ENCODE measurements around the gene VPS13D. TPM values are rescaled to one million over a fixed set of nuclear protein-coding genes. Genes with fewer than 3 reads are reported as not detected.

Gene VPS13D
- total and polyA plus RNA-seq, 10 of the 15 experiments (the other 5 are each of a cell fraction or from before 2014, with no cell fraction given) = 1.4 to 16.9 (median 8.5) TPM

DNA sequence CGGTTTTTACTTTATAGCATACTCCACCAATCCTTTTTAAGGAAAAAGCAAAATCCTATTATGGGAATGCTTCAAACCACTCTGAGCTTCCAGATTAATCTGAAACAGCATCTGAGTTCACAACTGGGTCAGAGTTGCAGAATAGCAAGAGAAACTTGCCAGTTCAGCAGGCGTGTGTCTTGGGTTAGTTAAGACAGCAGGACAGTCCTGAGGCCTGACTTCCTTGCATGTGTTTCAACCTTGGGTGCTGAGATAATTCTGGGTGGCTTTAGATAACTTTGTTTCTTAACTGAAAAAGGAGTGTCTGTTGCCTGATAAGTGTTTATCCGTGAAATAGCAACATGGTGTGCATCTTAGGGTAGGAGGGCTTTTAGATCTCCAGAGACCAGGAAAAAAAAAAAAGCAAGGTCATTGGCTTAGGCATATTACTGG, 218.9 kb downstream of the VPS13D start:
- Histone ChIP-seq H3K27ac (ENCODE audit: control insufficient read depth, insufficient read depth) (no peak overlapping the region), H3K4me3 (no peak overlapping the region), H3K79me2 (ENCODE audit: control insufficient read depth, insufficient read depth, low read length) (no peaks in the 10 kb centered on the region), H3K9me3 (replicated peaks; ENCODE audit: control insufficient read depth, insufficient read depth, low read length) (no peaks in the 10 kb centered on the region; the same call in 2 of the 3 replicates), H3K4me1 (ENCODE audit: control insufficient read depth, insufficient read depth, low read length) (peaks cover 23% of the 10 kb centered on the region), H4K20me1 (ENCODE audit: control insufficient read depth, insufficient read depth) (peaks cover 5% of the 10 kb centered on the region; the same call in 1 of the 2 replicates), H3K4me2 (ENCODE audit: control insufficient read depth, insufficient read depth) (peak overlapping the region; percentile 47; the same call in 1 of the 2 replicates), H3K36me3 (ENCODE audit: control insufficient read depth in 2 of 2, insufficient read depth in 2 of 2, low read length in 1 of 2) (no peaks in the 10 kb centered on the region; a peak in 1 of 4 replicates), H2AFZ (ENCODE audit: control insufficient read depth, low read depth, low read length) (no peak overlapping the region), H3K27me3 (replicated peaks in 1 of 2; ENCODE audit: control insufficient read depth in 2 of 2, insufficient read depth in 2 of 2, low read length in 1 of 2) (no peaks in the 10 kb centered on the region), H3K9ac (ENCODE audit: control insufficient read depth, insufficient read depth, low read length) (no peak overlapping the region)
- intact Hi-C loops (cut with micrococcal nuclease; ENCODE audit: unreplicated experiment) = loop anchor here (1.0 to 5.0 kb wide), 3 partner anchors 10 to 154 kb away; no protein-coding TSS in a partner anchor
- ChIA-PET SMC1A (ENCODE audit: uncharacterized antibody, unreplicated experiment) (interaction anchor here (7.2 kb wide), 1 partner anchor 12 kb away, joined by 74 read pairs; no protein-coding TSS in a partner anchor), CTCF (interaction anchor here (2.9 kb wide), 1 partner anchor 14 kb away, joined by 9 read pairs; no protein-coding TSS in a partner anchor), RAD21 (ENCODE audit: unreplicated experiment) (interaction anchor here (0.9 to 3.2 kb wide), 3 partner anchors 10 to 18 kb away, joined by 3 to 14 read pairs (median 3); no protein-coding TSS in a partner anchor), POLR2A (interaction anchor here (1.2 kb wide), 1 partner anchor 106 kb away, joined by 3 read pairs; no protein-coding TSS in a partner anchor)
- FAIRE-seq (no peak), DNase-seq (ENCODE audit: low read depth, low spot score) (no peak), ATAC-seq (peak; percentile 46)
- whole genome bisulfite sequencing (ENCODE audit: insufficient coverage, insufficient replicate concordance, low lambda C conversion rate, missing lambda C conversion rate) = 74% methylated on average over 3 of the region's 3 CpGs
- in situ Hi-C loops (cut with MboI) = no loop called here
- BruUV-seq (replicated peaks) = no TSS peak
- no peak for TF ChIP-seq BCL3 (IDR thresholded peaks at IDR 0.05; ENCODE audit: borderline replicate concordance, insufficient read depth, low read depth, low read length, poor library complexity, severe bottlenecking)
- no peak for TF ChIP-seq IKZF2 (IDR thresholded peaks at IDR 0.05)
- no peak for TF ChIP-seq SKIL (IDR thresholded peaks at IDR 0.05; ENCODE audit: low read depth, poor library complexity, severe bottlenecking)
- TF ChIP-seq MXI1 (IDR thresholded peaks at IDR 0.05; ENCODE audit: low read depth, low read length) = no peak
- no peak for TF ChIP-seq NR2C2 (IDR thresholded peaks at IDR 0.05; ENCODE audit: borderline replicate concordance, control insufficient read depth, insufficient read length, low read depth)
- no peak for TF ChIP-seq ZBTB11 (CRISPR knock-in tag; IDR thresholded peaks at IDR 0.05)
- TF ChIP-seq, protein P1, sequence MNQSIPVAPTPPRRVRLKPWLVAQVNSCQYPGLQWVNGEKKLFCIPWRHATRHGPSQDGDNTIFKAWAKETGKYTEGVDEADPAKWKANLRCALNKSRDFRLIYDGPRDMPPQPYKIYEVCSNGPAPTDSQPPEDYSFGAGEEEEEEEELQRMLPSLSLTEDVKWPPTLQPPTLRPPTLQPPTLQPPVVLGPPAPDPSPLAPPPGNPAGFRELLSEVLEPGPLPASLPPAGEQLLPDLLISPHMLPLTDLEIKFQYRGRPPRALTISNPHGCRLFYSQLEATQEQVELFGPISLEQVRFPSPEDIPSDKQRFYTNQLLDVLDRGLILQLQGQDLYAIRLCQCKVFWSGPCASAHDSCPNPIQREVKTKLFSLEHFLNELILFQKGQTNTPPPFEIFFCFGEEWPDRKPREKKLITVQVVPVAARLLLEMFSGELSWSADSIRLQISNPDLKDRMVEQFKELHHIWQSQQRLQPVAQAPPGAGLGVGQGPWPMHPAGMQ (IDR thresholded peaks at IDR 0.05; ENCODE audit: borderline replicate concordance) = no peak
- TF ChIP-seq ATF7 (IDR thresholded peaks at IDR 0.05; ENCODE audit: low read depth) = no peak
- no peak for TF ChIP-seq HDAC6 (IDR thresholded peaks at IDR 0.05; ENCODE audit: unreplicated experiment)
- TF ChIP-seq POLR2AphosphoS5 (IDR thresholded peaks at IDR 0.05; ENCODE audit: low read length) = no peak
- TF ChIP-seq YBX1 (IDR thresholded peaks at IDR 0.05) = no peak
- TF ChIP-seq TBL1XR1 (IDR thresholded peaks at IDR 0.05; ENCODE audit: low read depth, low read length) = no peak
- no peak for TF ChIP-seq CBX5 (IDR thresholded peaks at IDR 0.05; ENCODE audit: low read depth)
- no peak for TF ChIP-seq SP1 (IDR thresholded peaks at IDR 0.05; ENCODE audit: low read depth, low read length)
- TF ChIP-seq CHD4 (IDR thresholded peaks at IDR 0.05) = no peak
